ENCODE data around the gene UBAC1. TPM values are rescaled to one million over a fixed set of nuclear protein-coding genes. Genes with fewer than 3 reads are reported as not detected.

UBAC1 gene
- total RNA-seq, 1 experiment from 2014 or later, result 54.8 TPM

- TF ChIP-seq MAX (IDR thresholded peaks at IDR 0.05) (no peak), REST (IDR thresholded peaks at IDR 0.05; ENCODE audit: low read depth) (no peak), JUND (IDR thresholded peaks at IDR 0.05) (no peak), CTCF (IDR thresholded peaks at IDR 0.05 in 2 of 3, conservative IDR thresholded peaks at IDR 0.05 in 1 of 3; ENCODE audit: borderline replicate concordance in 1 of 3, insufficient read depth in 1 of 3, low read depth in 2 of 3, low read length in 2 of 3) (no peak), EGR1 (IDR thresholded peaks at IDR 0.05; ENCODE audit: low read depth) (no peak), EZH2 (IDR thresholded peaks at IDR 0.05) (no peak), EZH2phosphoT487 (IDR thresholded peaks at IDR 0.05; ENCODE audit: borderline replicate concordance) (no peak), ZNF274 (IDR thresholded peaks at IDR 0.05; ENCODE audit: low read depth, low read length) (no peak), SRF (IDR thresholded peaks at IDR 0.05; ENCODE audit: low read depth) (no peak), POLR2A (IDR thresholded peaks at IDR 0.05; ENCODE audit: borderline replicate concordance, extremely low read depth, insufficient read depth, insufficient read length) (no peak)
- ChIA-PET RAD21 (ENCODE audit: low non-redundant PET in 1 of 2, low total read pairs in 2 of 2, uncharacterized antibody in 2 of 2, unreplicated experiment in 2 of 2) (no interaction called here), CTCF (no interaction called here), POLR2A (no interaction called here)
- Histone ChIP-seq H3K27ac (ENCODE audit: low read depth, low read length) (no peak overlapping the region), H3K9ac (ENCODE audit: low read length) (no peak overlapping the region), H3K9me2 (ENCODE audit: insufficient read depth) (no peaks in the 10 kb centered on the region), H3K9me3 (ENCODE audit: control insufficient read depth in 1 of 2, insufficient read depth in 1 of 2, low read depth in 1 of 2, low read length in 2 of 2) (no peaks in the 10 kb centered on the region), H3K4me3 (replicated peaks in 1 of 2; ENCODE audit: low read depth in 1 of 2, low read length in 2 of 2) (no peak overlapping the region), H3K4me2 (ENCODE audit: low read length) (no peak overlapping the region), H4K20me1 (ENCODE audit: insufficient read depth) (no peaks in the 10 kb centered on the region), H3K4me1 (ENCODE audit: control insufficient read depth in 1 of 2, insufficient read depth in 2 of 2, low read length in 2 of 2) (peaks cover 20 to 27% of the 10 kb centered on the region in 2 experiments), H2AFZ (ENCODE audit: low read depth, low read length, poor library complexity, severe bottlenecking) (no peak overlapping the region), H3K36me3 (ENCODE audit: control insufficient read depth in 1 of 2, insufficient read depth in 2 of 2, low read length in 2 of 2) (peaks cover 10 to 16% of the 10 kb centered on the region in 2 experiments; a peak in 3 of 4 replicates), H3K27me3 (ENCODE audit: insufficient read depth, low read length) (no peaks in the 10 kb centered on the region), H3K79me2 (ENCODE audit: insufficient read depth, low read length) (peaks cover 61% of the 10 kb centered on the region)
- intact Hi-C loops (cut with micrococcal nuclease), result loop anchor here (10.0 kb wide), 1 partner anchor 93 kb away; no protein-coding TSS in a partner anchor
- no peak for ATAC-seq
- no peak for DNase-seq (ENCODE audit: low read depth, low spot score)
- BruUV-seq (replicated peaks), result no TSS peak
Observed at GRCh38 chr9:135957431-135957830, 3.7 kb downstream of the UBAC1 start.
